Astrocyte of the cerebellum (primary cell): ENCODE results near the gene ABCF1.

Source experiments
- DNase-seq: peaks from one replicate; pipeline ENCODE4 v3.0.0-alpha.2; 2011; ENCODE audit warnings: low read depth
- H3K4me3 ChIP-seq: 2 replicates; pipeline ENCODE4 v1.5.1; 2011; ENCODE audit warnings: mild to moderate bottlenecking, low read depth, low read length, moderate library complexity
- CTCF ChIP-seq: IDR thresholded peaks from 2 replicates; pipeline ENCODE4 v1.5.1; 2012; ENCODE audit warnings: low read length, low read depth, moderate library complexity, mild to moderate bottlenecking; ENCODE audit errors: missing control alignments
- in situ Hi-C: cut with HindIII; loops from 2 replicates; pipeline ENCODE4 v1.10.0; 2017; ENCODE audit warnings: low sequenced_read_pairs

The ABCF1 gene

GRCh38 chr6:30618270-30618797, 47.1 kb downstream of the ABCF1 start:
- DNase-seq, result no peak
- no peak for TF ChIP-seq CTCF
- peak overlapping the region; percentile 86 for H3K4me3 ChIP-seq
- in situ Hi-C loops, result no loop called here

- H3K4me3 ChIP-seq, result no peak overlapping the region
- no peak for DNase-seq
- TF ChIP-seq CTCF, result no peak
- in situ Hi-C loops, result no loop called here
Measured at GRCh38 chr6:30619561-30619960, 48.3 kb downstream of the ABCF1 start.

- in situ Hi-C loops, result no loop called here
- TF ChIP-seq CTCF, result no peak
- DNase-seq, result no peak
- H3K4me3 ChIP-seq, result no peak overlapping the region
Measured at GRCh38 chr6:30625511-30625910, 54.3 kb downstream of the ABCF1 start.

GRCh38 chr6:30626484-30627366, 55.5 kb downstream of the ABCF1 start, which contains the start of gene ATAT1:
TSS of gene ATAT1 (plus strand) at chr6:30626874.
- H3K4me3 ChIP-seq, result peak within 1 kb of the TSS; percentile 86
- DNase-seq, result no peak
- in situ Hi-C loops, result no loop called here
- peak; percentile 48 for TF ChIP-seq CTCF

- no peak for TF ChIP-seq CTCF
- DNase-seq, result no peak
- in situ Hi-C loops, result no loop called here
- no peak overlapping the region for H3K4me3 ChIP-seq
Measured at GRCh38 chr6:30635834-30636233, 64.6 kb downstream of the ABCF1 start.

GRCh38 chr6:30640481-30640880, 69.2 kb downstream of the ABCF1 start:
- no peak overlapping the region for H3K4me3 ChIP-seq
- DNase-seq, result no peak
- TF ChIP-seq CTCF, result no peak
- in situ Hi-C loops, result no loop called here
